ENCODE measurements around the gene GLA. TPM values are rescaled to one million over a fixed set of nuclear protein-coding genes. Genes with fewer than 3 reads are reported as not detected.

Gene GLA
- total RNA-seq, 2 experiments from 2014 or later: 40.7 to 45.8 TPM

Other genes with a start within 250 kb of the GLA start
- under 1 TPM; 0.41 to 0.47 TPM for gene DRP2, start 188.1 kb downstream of the GLA start, total RNA-seq
- gene TAF7L, start 116.6 kb downstream of the GLA start, total RNA-seq: not detected
- 10 to 100 TPM; 14.9 to 15.9 TPM for gene TIMM8A, start 59.2 kb downstream of the GLA start, total RNA-seq
- under 1 TPM; 0.38 to 0.47 TPM for gene BTK, start 21.7 kb downstream of the GLA start, total RNA-seq
- 100 to 1,000 TPM; 446 to 500 TPM for gene RPL36A, start 16.9 kb downstream of the GLA start, total RNA-seq
- 10 to 100 TPM; 31.5 to 31.9 TPM for gene HNRNPH2, start 297 bp upstream of the GLA start, total RNA-seq
- 1 to 10 TPM; 5.5 to 6.1 TPM for gene ARMCX4, start 77.5 kb upstream of the GLA start, total RNA-seq
- gene ARMCX1, start 142.6 kb upstream of the GLA start, total RNA-seq: 1 to 10 TPM; 2.6 to 3.0 TPM
- gene ARMCX6, start 210.1 kb upstream of the GLA start, total RNA-seq: 10 to 100 TPM; 30.7 to 31.6 TPM
- gene ARMCX3, start 215.2 kb upstream of the GLA start, total RNA-seq: 10 to 100 TPM; 28.2 to 30.4 TPM

All from activated naive CD4-positive, alpha-beta T cell treated with anti-CD3 and anti-CD28 coated beads for 36 hours (primary cell).